ENCODE results near the gene PIEZO2. TPM values are rescaled to one million over a fixed set of nuclear protein-coding genes. Genes with fewer than 3 reads are reported as not detected.

PIEZO2 gene
- total and polyA plus RNA-seq, 2 of the 8 experiments (the other 6 are each of a cell fraction or from before 2014, with no cell fraction given): 4.7 to 16.5 TPM

DNA sequence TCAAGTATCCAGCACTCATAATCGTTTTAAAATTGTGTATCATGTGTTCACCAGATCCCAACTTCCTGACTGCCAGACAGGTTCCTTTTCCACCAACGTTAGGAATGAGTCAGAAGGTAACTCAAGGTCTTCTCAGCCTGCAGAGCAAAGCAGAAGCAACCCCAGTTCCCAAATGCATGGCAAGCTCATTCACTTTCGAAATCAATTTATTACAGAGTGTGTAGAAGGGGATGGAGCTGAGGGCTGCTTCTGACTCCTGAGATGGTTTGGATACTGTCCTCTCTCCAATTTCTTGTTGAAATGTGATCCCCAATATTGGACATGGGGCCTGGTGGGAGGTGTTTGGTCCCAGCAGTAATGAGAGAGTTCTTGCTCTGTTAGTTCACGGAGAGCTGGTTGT lies 114.5 kb downstream of the PIEZO2 start:
- Histone ChIP-seq H3K9ac (replicated peaks in 1 of 4; ENCODE audit: extremely low read depth in 1 of 4, low read depth in 3 of 4, low read length in 3 of 4) (no peak overlapping the region), H4K91ac (replicated peaks; ENCODE audit: insufficient read length, low read length) (no peak overlapping the region), H3K56ac (replicated peaks; ENCODE audit: insufficient read length, low read depth, low read length) (no peak overlapping the region), H4K20me1 (replicated peaks in 1 of 2; ENCODE audit: control insufficient read depth in 1 of 2, insufficient read depth in 2 of 2, low read length in 2 of 2) (no peaks in the 10 kb centered on the region), H4K8ac (ENCODE audit: extremely low read depth, insufficient read depth, low read length) (no peak overlapping the region), H2BK5ac (ENCODE audit: low read depth, low read length) (no peak overlapping the region), H3K23me2 (ENCODE audit: low read depth, low read length) (no peaks in the 10 kb centered on the region), H2BK12ac (ENCODE audit: low read depth, low read length) (no peak overlapping the region), H3K23ac (ENCODE audit: insufficient read length) (no peak overlapping the region), H2BK120ac (replicated peaks; ENCODE audit: low read depth, low read length) (no peak overlapping the region), H2BK20ac (ENCODE audit: low read length) (0 out of 2 replicates have a peak overlapping the region, but pooled peaks have one; percentile 3), H3K36me3 (ENCODE audit: control insufficient read depth in 2 of 4, insufficient read depth in 4 of 4, low read length in 3 of 4) (no peaks in the 10 kb centered on the region), H4K5ac (ENCODE audit: insufficient read length, low read depth, low read length) (no peak overlapping the region), H3K4me1 (replicated peaks in 1 of 4; ENCODE audit: control insufficient read depth in 3 of 4, insufficient read depth in 4 of 4, low read length in 3 of 4) (peaks cover 0 to 8% (median 4%) of the 10 kb centered on the region in 4 experiments; a peak in 3 of 7 replicates), H3K14ac (ENCODE audit: insufficient read length) (no peak overlapping the region), H3K4me2 (ENCODE audit: insufficient read depth in 1 of 2, low read depth in 2 of 2, low read length in 2 of 2) (no peak overlapping the region), H3K27ac (ENCODE audit: low read depth, low read length) (no peak overlapping the region), H3K79me2 (ENCODE audit: control insufficient read depth in 1 of 2, insufficient read depth in 2 of 2, low read length in 2 of 2) (no peaks in the 10 kb centered on the region), H2AFZ (ENCODE audit: low read length) (no peak overlapping the region), H3K4me3 (ENCODE audit: extremely low read depth in 1 of 4, insufficient read depth in 2 of 4, low read depth in 3 of 4, low read length in 4 of 4) (no peak overlapping the region), H3K4ac (replicated peaks; ENCODE audit: insufficient read length, low read depth, low read length) (no peak overlapping the region), H3K79me1 (ENCODE audit: low read depth, low read length) (no peaks in the 10 kb centered on the region), H3K27me3 (replicated peaks in 1 of 4; ENCODE audit: control insufficient read depth in 3 of 4, extremely low read depth in 1 of 4, insufficient read depth in 3 of 4, low read length in 3 of 4) (no peaks in the 10 kb centered on the region), H3K18ac (ENCODE audit: extremely low read depth, low read length) (no peak overlapping the region), H2BK15ac (ENCODE audit: low read length) (no peak overlapping the region), H3K9me3 (ENCODE audit: insufficient read depth in 2 of 2, low read depth in 1 of 2, low read length in 1 of 2) (no peaks in the 10 kb centered on the region), H2AK5ac (ENCODE audit: low read depth, low read length) (no peak overlapping the region)
- ChIA-PET POLR2A (ENCODE audit: partially characterized antibody) (no interaction called here), CTCF (ENCODE audit: partially characterized antibody) (interaction anchor here (0.6 to 0.7 kb wide), 2 partner anchors 185 to 246 kb away, joined by 3 read pairs; no protein-coding TSS in a partner anchor)
- no peak for FAIRE-seq
- no peak for DNase-seq (ENCODE audit: low read depth in 1 of 2, low spot score in 2 of 2)
- 88% methylated on average over 4 of the region's 4 CpGs; no CpG with 5 or more reads in 1 of the 2 experiments for WGBS, 2 experiments (ENCODE audit: extremely low coverage in 1 of 2, insufficient coverage in 1 of 2, insufficient read length in 1 of 2, insufficient replicate concordance in 2 of 2, low coverage in 1 of 2, low lambda C conversion rate in 2 of 2, missing lambda C conversion rate in 1 of 2)
- TF ChIP-seq BCL11A (IDR thresholded peaks at IDR 0.05; ENCODE audit: low read depth in 2 of 2, low read length in 2 of 2) (no peak), JUN (IDR thresholded peaks at IDR 0.05; ENCODE audit: low read depth, low read length) (no peak), CTCF (IDR thresholded peaks at IDR 0.05; ENCODE audit: control extremely low read depth in 1 of 3, insufficient read depth in 1 of 3, low read depth in 1 of 3, low read length in 3 of 3) (no peak), RXRA (IDR thresholded peaks at IDR 0.05; ENCODE audit: insufficient read depth, low read depth, low read length) (no peak), GTF2F1 (IDR thresholded peaks at IDR 0.05; ENCODE audit: borderline replicate concordance, low read depth, low read length) (no peak), SUZ12 (IDR thresholded peaks at IDR 0.05; ENCODE audit: low read length) (no peak), KDM5A (IDR thresholded peaks at IDR 0.05; ENCODE audit: low read length) (no peak), RBBP5 (IDR thresholded peaks at IDR 0.05; ENCODE audit: borderline replicate concordance, low read depth, low read length) (no peak), CTBP2 (IDR thresholded peaks at IDR 0.05; ENCODE audit: borderline replicate concordance, insufficient read depth, insufficient read length, low read length) (no peak), JUND (IDR thresholded peaks at IDR 0.05; ENCODE audit: low read length) (no peak)
- TF ChIP-seq, protein P1, sequence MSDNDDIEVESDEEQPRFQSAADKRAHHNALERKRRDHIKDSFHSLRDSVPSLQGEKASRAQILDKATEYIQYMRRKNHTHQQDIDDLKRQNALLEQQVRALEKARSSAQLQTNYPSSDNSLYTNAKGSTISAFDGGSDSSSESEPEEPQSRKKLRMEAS (IDR thresholded peaks at IDR 0.05): no peak
